ENCODE measurements around the gene EPC2.

- TF ChIP-seq CTCF (IDR thresholded peaks at IDR 0.05; ENCODE audit: low read depth, low read length) (no peak), POLR2A (IDR thresholded peaks at IDR 0.05; ENCODE audit: extremely low read depth, insufficient read length) (no peak), MAX (IDR thresholded peaks at IDR 0.05; ENCODE audit: low read depth, low read length) (no peak), MYC (IDR thresholded peaks at IDR 0.05; ENCODE audit: low read depth, low read length) (no peak)
Observed at GRCh38 chr2:148816176-148816575, 171.6 kb downstream of the EPC2 start.
